Endothelial cell of umbilical vein (primary cell): ENCODE results near the gene RGS8. TPM values are rescaled to one million over a fixed set of nuclear protein-coding genes. Genes with fewer than 3 reads are reported as not detected.

Experiments used
- BruUV-seq: library from RNA; stranded (reverse); fragments of 400-500 nt; replicated peaks from 2 replicates; lab custom pipeline; 2021; lab: Mats Ljungman, UMichigan
- CTCF ChIA-PET: fragments of 300-600, 350-600 bp; sonication (Branson Sonifier 250); formaldehyde crosslinking; loops from one replicate; lab custom pipeline; 2021; ENCODE audit warnings: antibody characterized with exemption, inconsistent platforms; lab: Charles Lee
- POLR2A ChIA-PET: fragments of 300-600, 350-600 bp; sonication (Branson Sonifier 250); formaldehyde crosslinking; loops from one replicate; lab custom pipeline; 2021; ENCODE audit warnings: antibody characterized with exemption, inconsistent platforms; lab: Charles Lee
- DNase-seq: peaks from one replicate; pipeline ENCODE4 v3.0.0-alpha.2; 2011; ENCODE audit warnings: low read depth, low spot score
- FAIRE-seq: peaks from 2 replicates; lab custom pipeline; 2011; peaks lifted over from hg19 to GRCh38; lab: Jason Lieb, UNC
- H2AFZ ChIP-seq: 2 replicates; pipeline ENCODE4 v1.6.0; 2012; ENCODE audit warnings: low read depth, low read length, control low read depth, inconsistent platforms
- H3K27ac ChIP-seq: 2 replicates; pipeline ENCODE4 v1.5.1; 2011; ENCODE audit warnings: low read depth, mild to moderate bottlenecking, control low read depth, low read length, moderate library complexity; ENCODE audit not compliant: insufficient read depth
- H3K27me3 ChIP-seq, 2 experiments: 2 replicates each; pipeline versions ENCODE4 v1.6.0 to v1.6.1; 2011; ENCODE audit warnings: low read length in 2 of 2, mixed read lengths in 1 of 2; ENCODE audit not compliant: control insufficient read depth in 2 of 2, insufficient read depth in 2 of 2
- H3K36me3 ChIP-seq, 2 experiments: 2 replicates in 1 of 2; 3 replicates in 1 of 2; pipeline ENCODE4 v1.5.1; 2011; ENCODE audit warnings: low read length in 2 of 2, mild to moderate bottlenecking in 1 of 2, moderate library complexity in 1 of 2; ENCODE audit not compliant: control insufficient read depth in 2 of 2, insufficient read depth in 2 of 2; ENCODE audit errors: extremely low read depth in 1 of 2
- H3K4me1 ChIP-seq: 3 replicates; pipeline ENCODE4 v1.5.1; 2011; ENCODE audit warnings: mild to moderate bottlenecking, low read length; ENCODE audit not compliant: control insufficient read depth, insufficient read depth; ENCODE audit errors: extremely low read depth
- H3K4me2 ChIP-seq: 2 replicates; pipeline ENCODE4 v1.6.1; 2011; ENCODE audit warnings: low read length, control low read depth, mixed read lengths; ENCODE audit not compliant: insufficient read depth
- H3K4me3 ChIP-seq, 3 experiments: fragments of 200-600 bp in 1 of 3; sonication (generic), shearing (Covaris generic) in 1 of 3; replicated peaks in 1 of 3; 2 replicates each; pipeline ENCODE4 v1.5.1; 2011 to 2016; ENCODE audit warnings: control low read depth in 3 of 3, low read length in 3 of 3, mild to moderate bottlenecking in 2 of 3, inconsistent platforms in 1 of 3, low read depth in 1 of 3, moderate library complexity in 1 of 3; ENCODE audit not compliant: insufficient read depth in 1 of 3
- H3K79me2 ChIP-seq: 2 replicates; pipeline ENCODE4 v1.6.0; 2012; ENCODE audit warnings: low read length, inconsistent platforms; ENCODE audit not compliant: control insufficient read depth, insufficient read depth
- H3K9ac ChIP-seq: replicated peaks from 2 replicates; pipeline ENCODE3; 2011; ENCODE audit warnings: low read length, control low read depth; ENCODE audit not compliant: insufficient read depth; ENCODE audit errors: extremely low read depth
- H3K9me1 ChIP-seq: replicated peaks from 3 replicates; pipeline ENCODE4 v1.6.0; 2011; ENCODE audit warnings: mild to moderate bottlenecking, low read length; ENCODE audit not compliant: control insufficient read depth, insufficient read depth; ENCODE audit errors: extremely low read depth
- H3K9me3 ChIP-seq: replicated peaks from 2 replicates; pipeline ENCODE4 v1.5.1; 2012; ENCODE audit warnings: low read length, inconsistent platforms; ENCODE audit not compliant: control insufficient read depth, insufficient read depth
- H4K20me1 ChIP-seq: replicated peaks from 2 replicates; pipeline ENCODE3; 2011; ENCODE audit warnings: mild to moderate bottlenecking, low read length; ENCODE audit not compliant: control insufficient read depth, insufficient read depth; ENCODE audit errors: extremely low read depth
- CTCF ChIP-seq, 2 donors: IDR thresholded peaks; 1 replicate in 1 of 2; 2 replicates in 1 of 2; pipeline ENCODE4 v1.5.1; 2011; ENCODE audit warnings: low read length in 2 of 2, mild to moderate bottlenecking in 2 of 2, moderate library complexity in 2 of 2, control low read depth in 1 of 2, inconsistent platforms in 1 of 2, low read depth in 1 of 2; ENCODE audit not compliant: insufficient read depth in 1 of 2; ENCODE audit errors: extremely low read depth in 1 of 2
- EZH2 ChIP-seq: IDR thresholded peaks from 2 replicates; pipeline ENCODE4 v1.6.1; 2012; ENCODE audit warnings: borderline replicate concordance, low read depth, mild to moderate bottlenecking, moderate library complexity, low read length, inconsistent platforms; ENCODE audit not compliant: severe bottlenecking
- FOS ChIP-seq: IDR thresholded peaks from 2 replicates; pipeline ENCODE4 v1.6.1; 2011; ENCODE audit warnings: mild to moderate bottlenecking, low read length, moderate library complexity, borderline replicate concordance; ENCODE audit not compliant: insufficient read depth
- GATA2 ChIP-seq: IDR thresholded peaks from 2 replicates; pipeline ENCODE4 v1.7.0; 2011; ENCODE audit warnings: low read depth, mild to moderate bottlenecking, moderate library complexity, mixed read lengths, low read length; ENCODE audit not compliant: insufficient read length, insufficient read depth
- JUN ChIP-seq: IDR thresholded peaks from 2 replicates; pipeline ENCODE4 v1.6.1; 2011; ENCODE audit warnings: borderline replicate concordance, low read depth; ENCODE audit not compliant: insufficient read length, insufficient read depth
- MAX ChIP-seq: IDR thresholded peaks from 2 replicates; pipeline ENCODE4 v1.6.1; 2011; ENCODE audit not compliant: insufficient read depth, insufficient read length
- MYC ChIP-seq: IDR thresholded peaks from one replicate; pipeline ENCODE4 v1.6.1; 2011; ENCODE audit warnings: mild to moderate bottlenecking, low read depth, low read length
- POLR2A ChIP-seq: IDR thresholded peaks from 2 replicates; pipeline ENCODE4 v1.6.1; 2012; ENCODE audit warnings: low read depth, mild to moderate bottlenecking, control low read depth, low read length
- POLR2AphosphoS5 ChIP-seq: IDR thresholded peaks from 2 replicates; pipeline ENCODE4 v1.6.1; 2012; ENCODE audit warnings: low read depth, mild to moderate bottlenecking, control low read depth, low read length, moderate library complexity; ENCODE audit not compliant: insufficient read depth
- dilution Hi-C: fragments of 300-500 bp; cut with MboI; formaldehyde crosslinking; loops from one replicate; pipeline ENCODE4 v1.15.0; 2019; ENCODE audit warnings: low sequenced_read_pairs; ENCODE audit not compliant: extremely low pct_ligation_motif_present
- intact Hi-C: fragments of 100-400 bp; cut with micrococcal nuclease; formaldehyde crosslinking; loops from one replicate; pipeline ENCODE4 v1.10.0; 2022
- polyA plus RNA-seq, 4 experiments: library from polyadenylated mRNA; depleted of rRNA in 3 of 4; stranded (reverse) in 3 of 4; unstranded in 1 of 4; fragments of >200 nt; gene quantifications; 2 replicates each; pipeline versions ENCODE4 v1.2.1 to v1.2.3, GENCODE V29; 2011 to 2012; ENCODE audit warnings: missing spikeins in 1 of 4
- total RNA-seq: library from RNA; stranded (reverse); gene quantifications from 2 replicates; pipeline ENCODE4 v1.2.3, GENCODE V29; 2021

RGS8 gene
- total and polyA plus RNA-seq, 2 donors (not counting 3 experiments of a cell fraction or from before 2014, with no cell fraction given) = not detected

- no peak for DNase-seq
- H3K9me3 ChIP-seq = no peaks in the 10 kb centered on the region
- no peaks in the 10 kb centered on the region for H4K20me1 ChIP-seq
- H3K36me3 ChIP-seq = no peaks in the 10 kb centered on the region
- intact Hi-C loops (no loop called here), dilution Hi-C loops (no loop called here)
- FAIRE-seq = no peak
- no peak for TF ChIP-seq MYC
- TF ChIP-seq EZH2 = no peak
- no peak for TF ChIP-seq POLR2A
- TF ChIP-seq JUN = no peak
- no peak for TF ChIP-seq POLR2AphosphoS5
- TF ChIP-seq GATA2 = no peak
- no peak for TF ChIP-seq FOS
- no peak for TF ChIP-seq CTCF (IDR thresholded peaks at IDR 0.05; ENCODE audit: extremely low read depth in 1 of 2, insufficient read depth in 1 of 2, low read depth in 1 of 2, low read length in 2 of 2)
- no peak for TF ChIP-seq MAX
- ChIA-PET POLR2A (no interaction called here), CTCF (no interaction called here)
- no peaks in the 10 kb centered on the region for H3K4me1 ChIP-seq
- H3K27me3 ChIP-seq = no peaks in the 10 kb centered on the region
- H3K4me2 ChIP-seq = no peak overlapping the region
- no peaks in the 10 kb centered on the region for H3K9me1 ChIP-seq
- no peak overlapping the region for H3K4me3 ChIP-seq
- BruUV-seq = no TSS peak
- no peak overlapping the region for H3K27ac ChIP-seq
- no peak overlapping the region for H2AFZ ChIP-seq
- H3K9ac ChIP-seq = no peak overlapping the region
- no peaks in the 10 kb centered on the region for H3K79me2 ChIP-seq
Observed at GRCh38 chr1:182653986-182654385, 30.4 kb downstream of the RGS8 start.
